Stimulated activated CD8-positive, alpha-beta memory T cell treated with anti-CD3 and anti-CD28 coated beads, Interleukin-12 subunit alpha, Interleukin-12 subunit beta, amount 100 ng/mL, for 4 hours (primary cell): ENCODE measurements around the gene SLC39A11.

ENCODE experiments used
- DNase-seq: peaks from one replicate; pipeline ENCODE4 v3.0.0-alpha.2; 2020; ENCODE audit warnings: low read depth

SLC39A11 gene

DNA sequence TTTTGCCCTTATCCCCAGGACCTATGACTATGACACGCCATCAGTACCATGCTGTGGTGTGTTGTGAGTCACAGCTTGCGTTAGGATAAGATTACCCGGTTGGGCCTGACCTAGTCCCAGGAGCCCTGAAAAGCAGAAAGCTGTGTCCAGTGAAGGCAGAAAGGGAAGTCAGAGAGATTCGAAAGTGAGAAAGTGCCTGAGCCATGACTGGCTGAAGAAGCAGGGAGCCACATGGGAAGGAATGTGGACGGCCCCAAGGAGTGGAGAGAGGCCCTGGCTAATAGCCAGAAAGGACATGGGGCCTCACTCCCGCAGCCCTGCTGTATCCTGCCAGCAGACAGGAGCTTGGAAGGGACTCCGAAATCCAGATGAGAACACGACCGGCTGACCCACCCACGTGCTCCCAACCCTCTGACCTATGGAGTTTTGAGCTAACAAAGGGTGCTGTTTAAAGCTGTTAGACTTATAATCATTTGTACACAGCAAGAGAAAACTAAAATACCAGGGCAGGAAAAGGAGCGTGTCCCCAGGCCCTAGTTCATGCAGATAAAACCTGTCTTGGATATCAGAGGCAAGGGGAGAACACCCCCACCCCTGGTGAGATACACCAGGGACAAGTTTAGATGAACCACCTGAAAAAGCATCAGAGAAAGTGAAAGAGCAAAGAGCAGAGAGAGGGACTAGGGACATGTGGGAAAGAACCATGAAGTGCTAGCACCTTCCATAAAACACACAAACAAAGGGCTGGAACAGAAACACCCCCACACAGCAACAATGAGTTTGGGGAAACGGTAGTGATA lies 115.3 kb downstream of the SLC39A11 start:
- DNase-seq = no peak

- DNase-seq = no peak
Measured at GRCh38 chr17:72975509-72975908, 117.0 kb downstream of the SLC39A11 start.

DNA sequence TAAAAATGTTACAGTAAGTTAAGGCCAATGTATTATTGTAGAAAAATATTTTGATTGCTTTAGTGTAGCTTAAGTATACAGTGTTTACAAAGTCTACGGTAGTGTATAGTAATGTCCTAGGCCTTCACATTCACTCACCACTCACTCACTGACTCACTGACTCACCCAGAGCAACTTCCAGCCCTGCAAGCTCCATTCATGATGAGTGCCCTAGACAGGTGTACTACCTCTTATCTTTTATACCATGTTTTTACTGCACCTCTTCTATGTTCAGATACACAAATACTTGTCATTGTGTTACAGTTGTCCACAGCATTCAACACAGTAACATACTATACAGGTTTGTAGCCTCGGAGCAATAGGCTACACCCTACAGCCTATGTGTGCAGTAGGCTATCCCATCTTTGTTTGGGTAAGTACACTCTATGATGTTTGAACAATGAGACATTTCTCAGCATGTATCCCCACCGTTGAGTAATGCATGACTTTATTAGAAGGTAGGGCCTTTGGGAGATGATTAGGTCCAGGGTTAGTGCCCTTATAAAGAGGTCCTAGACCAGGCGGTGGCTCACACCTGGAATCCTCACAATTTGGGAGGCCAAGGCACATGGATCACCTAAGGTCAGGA lies 117.8 kb downstream of the SLC39A11 start:
- no peak for DNase-seq

DNA sequence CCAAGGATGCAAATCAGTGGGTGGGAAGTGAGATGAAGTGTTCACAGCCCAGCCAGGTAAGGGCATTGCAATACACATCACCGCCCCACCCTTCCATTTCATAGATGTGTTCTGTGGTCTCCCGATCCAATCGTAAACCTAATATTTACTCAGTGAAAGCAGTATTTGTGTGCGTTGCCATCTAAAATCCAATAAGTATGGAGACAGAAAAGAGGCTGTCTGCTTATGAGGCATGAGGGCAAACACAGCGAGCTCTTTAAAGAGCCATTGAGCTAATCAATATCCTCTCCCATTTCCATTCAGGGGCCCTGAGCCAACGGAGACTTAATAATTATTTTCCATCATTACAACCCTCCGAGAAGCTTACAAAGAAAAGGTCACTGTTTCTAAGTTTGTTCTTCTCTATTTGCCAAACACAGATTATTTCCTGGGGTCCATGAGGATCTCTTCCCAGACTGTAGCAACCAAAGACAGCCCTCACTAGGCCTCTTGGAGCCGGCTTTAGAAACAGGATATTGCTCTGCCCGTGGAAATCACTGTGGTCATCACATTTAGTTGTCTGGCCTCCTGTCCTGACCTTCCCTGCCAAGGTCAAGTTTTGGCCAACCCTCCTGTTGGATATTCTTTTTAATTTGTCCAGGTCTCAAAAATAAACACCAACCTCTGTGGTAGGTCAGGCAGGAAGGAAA lies 120.1 kb downstream of the SLC39A11 start:
- DNase-seq = no peak

GRCh38 chr17:72971226-72971880 lies 121.1 kb downstream of the SLC39A11 start:
- no peak for DNase-seq

DNA sequence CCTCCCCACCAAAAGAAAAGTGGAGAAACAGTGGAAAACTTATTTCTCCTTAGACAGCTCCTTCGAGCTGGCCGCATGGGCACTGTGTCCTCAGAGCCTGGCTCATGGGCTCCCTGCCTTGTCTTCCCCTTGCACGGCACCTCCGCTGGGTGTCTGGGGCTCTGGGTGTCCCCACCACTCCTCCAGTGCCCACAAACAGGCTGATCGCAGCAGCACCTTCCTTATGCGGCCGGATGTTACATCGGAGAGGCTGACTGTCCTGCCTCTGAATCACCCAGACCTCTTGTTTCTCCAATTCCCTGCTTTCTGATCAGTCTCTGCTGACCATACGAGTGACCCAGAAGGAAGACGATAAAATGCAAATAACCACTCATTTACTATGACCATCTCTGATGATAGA lies 121.7 kb downstream of the SLC39A11 start:
- DNase-seq = no peak

- no peak for DNase-seq
Measured at GRCh38 chr17:72970246-72970645, 122.2 kb downstream of the SLC39A11 start.

DNA sequence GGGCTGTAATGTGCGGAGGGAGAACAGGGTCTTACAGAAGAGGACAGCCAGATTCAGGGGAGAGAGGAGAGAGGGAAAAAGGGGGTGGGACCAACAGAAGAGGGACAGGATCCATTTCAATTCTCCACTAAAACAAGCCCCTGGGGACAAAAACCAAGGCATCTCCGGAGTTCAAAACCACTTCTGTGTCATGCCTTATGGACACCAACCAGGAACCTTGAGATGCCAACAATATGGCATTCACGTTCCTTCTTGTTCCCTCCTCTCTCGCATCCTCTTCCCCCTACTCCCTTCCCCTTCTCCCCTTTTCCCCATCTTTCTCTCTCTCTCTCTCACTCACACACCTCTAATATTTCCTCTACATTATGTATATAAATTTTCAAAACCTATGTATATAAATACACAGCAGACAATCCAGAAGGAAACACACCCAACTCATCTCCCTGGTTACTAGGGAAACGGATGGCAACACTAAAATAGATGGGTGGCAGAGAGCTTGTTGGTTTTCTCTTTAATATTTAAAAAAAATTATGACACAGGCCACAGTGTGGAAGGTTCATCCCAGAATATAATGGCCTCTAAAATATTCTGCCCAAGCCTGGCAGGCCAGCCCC lies 123.1 kb downstream of the SLC39A11 start:
- no peak for DNase-seq

- no peak for DNase-seq
Measured at GRCh38 chr17:72968798-72969197, 123.7 kb downstream of the SLC39A11 start.

DNA sequence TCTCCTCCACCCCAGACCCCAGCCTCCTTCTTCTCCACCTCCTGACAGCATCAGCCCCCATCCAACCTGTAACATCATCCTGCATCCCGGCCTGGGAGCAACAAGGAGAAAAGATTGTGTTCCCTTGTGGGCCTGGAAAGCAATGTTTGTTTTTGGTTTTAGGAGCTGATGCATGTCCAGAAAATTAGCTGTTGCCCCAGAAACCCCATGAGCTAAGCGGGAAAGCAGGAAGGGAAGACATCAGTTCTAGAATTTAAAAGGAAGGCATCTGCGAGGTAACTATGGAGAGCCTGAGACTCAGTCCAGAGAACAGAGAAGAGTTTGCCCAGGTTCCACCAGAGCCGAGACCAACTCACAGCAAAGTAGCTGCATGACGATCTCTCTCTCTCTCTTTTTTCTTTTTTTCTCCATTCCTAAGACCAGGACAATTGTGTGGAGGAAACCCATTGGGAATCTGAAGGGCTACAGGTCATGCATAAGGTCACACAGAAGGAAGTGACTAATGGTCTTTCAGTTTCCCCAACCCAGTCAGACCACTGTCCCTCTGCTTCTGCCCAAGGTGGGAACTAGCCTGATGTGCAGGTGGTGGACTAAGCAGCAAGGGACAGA lies 124.4 kb downstream of the SLC39A11 start:
- no peak for DNase-seq

GRCh38 chr17:72967277-72967970 lies 125.1 kb downstream of the SLC39A11 start:
- no peak for DNase-seq

DNA sequence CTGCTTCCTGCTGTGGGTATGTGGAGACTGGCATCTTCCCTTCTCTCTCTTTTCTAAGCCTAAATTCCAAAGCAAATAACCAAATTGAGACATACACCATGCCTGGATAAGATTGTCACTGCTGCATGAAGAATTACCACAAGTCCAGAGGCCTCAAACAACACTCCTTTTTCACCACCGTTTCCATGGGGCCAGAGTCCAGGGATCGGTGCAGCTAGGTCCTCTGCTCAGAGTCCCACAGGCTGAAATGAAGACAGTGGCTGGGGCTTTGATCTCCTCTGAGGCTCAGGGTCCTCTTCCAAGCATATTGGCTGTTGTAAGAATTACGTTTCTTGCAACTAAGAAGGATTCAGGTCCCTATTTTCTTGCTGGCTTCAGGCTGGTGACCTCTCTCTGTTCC lies 130.4 kb downstream of the SLC39A11 start:
- no peak for DNase-seq

DNA sequence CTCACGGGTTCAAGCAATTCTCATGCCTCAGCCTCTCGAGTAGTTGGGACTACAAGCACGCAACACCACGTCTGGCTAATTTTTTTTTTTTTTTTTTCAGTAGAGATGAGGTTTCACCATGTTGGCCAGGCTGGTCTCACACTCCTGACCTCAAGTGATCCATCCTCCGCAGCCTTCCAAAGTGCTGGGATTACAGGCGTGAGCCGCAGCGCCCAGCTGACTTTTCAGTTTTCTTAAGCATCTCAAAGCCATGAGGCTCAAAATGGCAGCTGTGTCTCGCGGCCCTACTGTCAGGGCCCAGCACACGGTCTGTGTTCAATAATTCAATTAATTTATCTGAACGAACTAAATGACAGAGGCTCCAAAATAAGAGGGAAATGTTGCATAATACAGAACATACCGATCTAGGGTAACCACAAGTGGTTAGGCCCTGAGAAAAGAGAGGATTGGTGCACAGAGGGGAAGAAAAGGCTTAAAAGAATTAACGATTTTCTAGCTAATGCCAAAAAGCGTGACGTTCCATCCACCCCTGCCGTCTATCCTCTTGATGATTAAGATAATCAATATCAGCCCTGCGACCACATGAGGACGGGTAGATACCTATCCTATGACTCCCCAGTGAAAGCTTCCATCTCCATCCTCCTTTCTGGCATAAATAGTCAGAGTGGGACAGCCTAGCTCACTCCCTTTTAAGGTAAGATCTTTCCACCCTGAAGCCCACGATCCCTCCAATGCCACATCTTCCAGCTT lies 136.9 kb downstream of the SLC39A11 start:
- no peak for DNase-seq

GRCh38 chr17:72954579-72954978 lies 137.9 kb downstream of the SLC39A11 start:
- DNase-seq = no peak

GRCh38 chr17:72953621-72954020 lies 138.9 kb downstream of the SLC39A11 start:
- DNase-seq = no peak

GRCh38 chr17:72952641-72953315 lies 139.7 kb downstream of the SLC39A11 start:
- no peak for DNase-seq

- no peak for DNase-seq
Measured at GRCh38 chr17:72952220-72952619, 140.3 kb downstream of the SLC39A11 start.

- DNase-seq = no peak
Measured at GRCh38 chr17:72950242-72950931, 142.1 kb downstream of the SLC39A11 start.

GRCh38 chr17:72948115-72948514 lies 144.4 kb downstream of the SLC39A11 start:
- DNase-seq = no peak
